ENCODE measurements around the gene DHX8.
"Not testable (repeated sequence)": the region's sequence is repeated elsewhere in the genome, so short reads cannot be mapped to it uniquely, and the experiment has no call there.

- not testable (repeated sequence) for TF ChIP-seq CTCF (IDR thresholded peaks at IDR 0.05; ENCODE audit: insufficient read depth, low read length, poor library complexity, severe bottlenecking); EZH2phosphoT487 (conservative IDR thresholded peaks at IDR 0.05; ENCODE audit: low read length)
These were observed 21.2 kb upstream of the DHX8 start for GRCh38 chr17:43462569-43462968.
